ENCODE measurements around the gene NANP.
A peak's percentile ranks its signal among the peaks of the same experiment; 100 is the strongest.
"Not testable (repeated sequence)": the region's sequence is repeated elsewhere in the genome, so short reads cannot be mapped to it uniquely, and the experiment has no call there.

NANP gene

GRCh38 chr20:25587536-25587935 lies 36.3 kb downstream of the NANP start:
- Histone ChIP-seq H3K36me3 (ENCODE audit: insufficient read depth, low read length) (no peaks in the 10 kb centered on the region), H3F3A (ENCODE audit: low read depth) (0 out of 2 replicates have a peak, but pooled peaks cover 5% of the 10 kb centered on the region), H3K79me2 (ENCODE audit: insufficient read depth, low read length) (peaks cover 22% of the 10 kb centered on the region), H3K9ac (ENCODE audit: low read depth, low read length, poor library complexity, severe bottlenecking) (no peak overlapping the region), H3K9me3 (ENCODE audit: insufficient read depth, low read depth, low read length) (no peaks in the 10 kb centered on the region), H4K20me1 (ENCODE audit: insufficient read depth, low read length, poor library complexity, severe bottlenecking) (peaks cover 9% of the 10 kb centered on the region), H3K4me1 (ENCODE audit: insufficient read depth, low read length, poor library complexity, severe bottlenecking) (peaks cover 13% of the 10 kb centered on the region), H3K9me2 (replicated peaks; ENCODE audit: low read depth, low read length) (no peaks in the 10 kb centered on the region), H3K4me3 (ENCODE audit: low read length, poor library complexity, severe bottlenecking) (no peak overlapping the region), H2AFZ (ENCODE audit: low read length) (no peak overlapping the region), H3K4me2 (ENCODE audit: low read depth, low read length, poor library complexity, severe bottlenecking) (no peak overlapping the region), H3K27me3 (ENCODE audit: insufficient read depth, low read length, poor library complexity, severe bottlenecking) (no peaks in the 10 kb centered on the region)
- TF ChIP-seq CTCF (conservative IDR thresholded peaks at IDR 0.05; ENCODE audit: low read length) (no peak), EZH2phosphoT487 (IDR thresholded peaks at IDR 0.05; ENCODE audit: borderline replicate concordance) (no peak)

DNA sequence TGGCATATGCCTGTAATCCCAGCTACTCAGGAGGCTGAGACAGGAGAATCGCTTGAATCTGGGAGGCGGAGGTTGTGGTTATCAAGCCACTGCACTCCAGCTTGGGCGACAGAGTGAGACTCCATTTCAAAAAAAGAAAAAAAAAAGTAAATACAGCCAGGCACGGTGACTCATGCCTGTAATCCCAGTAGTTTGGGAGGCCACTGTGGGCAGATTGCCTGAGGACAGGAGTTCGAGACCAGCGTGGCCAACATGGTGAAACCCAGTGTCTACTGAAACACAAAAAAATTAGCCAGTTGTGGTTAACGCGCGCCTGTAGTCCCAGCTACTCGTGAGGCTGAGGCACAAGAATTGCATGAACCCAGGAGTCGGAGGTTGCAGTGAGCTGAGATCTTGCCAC lies 36.9 kb downstream of the NANP start:
- no peaks in the 10 kb centered on the region for H3K27me3 ChIP-seq (ENCODE audit: insufficient read depth, low read length, poor library complexity, severe bottlenecking)
- H3K36me3 ChIP-seq (ENCODE audit: insufficient read depth, low read length): no peaks in the 10 kb centered on the region
- H3K9me3 ChIP-seq (ENCODE audit: insufficient read depth, low read depth, low read length): no peaks in the 10 kb centered on the region
- no peak overlapping the region for H3K4me3 ChIP-seq (ENCODE audit: low read length, poor library complexity, severe bottlenecking)
- peaks cover 28% of the 10 kb centered on the region for H3K79me2 ChIP-seq (ENCODE audit: insufficient read depth, low read length)
- H2AFZ ChIP-seq (ENCODE audit: low read length): no peak overlapping the region
- H3K4me1 ChIP-seq (ENCODE audit: insufficient read depth, low read length, poor library complexity, severe bottlenecking): peaks cover 20% of the 10 kb centered on the region
- no peak overlapping the region for H3K9ac ChIP-seq (ENCODE audit: low read depth, low read length, poor library complexity, severe bottlenecking)
- H3F3A ChIP-seq (ENCODE audit: low read depth): 0 out of 2 replicates have a peak, but pooled peaks cover 5% of the 10 kb centered on the region
- H4K20me1 ChIP-seq (ENCODE audit: insufficient read depth, low read length, poor library complexity, severe bottlenecking): peaks cover 13% of the 10 kb centered on the region
- no peak overlapping the region for H3K4me2 ChIP-seq (ENCODE audit: low read depth, low read length, poor library complexity, severe bottlenecking)
- TF ChIP-seq EZH2phosphoT487 (IDR thresholded peaks at IDR 0.05; ENCODE audit: borderline replicate concordance) (no peak), CTCF (conservative IDR thresholded peaks at IDR 0.05; ENCODE audit: low read length) (no peak)
- H3K9me2 ChIP-seq (replicated peaks; ENCODE audit: low read depth, low read length): no peaks in the 10 kb centered on the region

DNA sequence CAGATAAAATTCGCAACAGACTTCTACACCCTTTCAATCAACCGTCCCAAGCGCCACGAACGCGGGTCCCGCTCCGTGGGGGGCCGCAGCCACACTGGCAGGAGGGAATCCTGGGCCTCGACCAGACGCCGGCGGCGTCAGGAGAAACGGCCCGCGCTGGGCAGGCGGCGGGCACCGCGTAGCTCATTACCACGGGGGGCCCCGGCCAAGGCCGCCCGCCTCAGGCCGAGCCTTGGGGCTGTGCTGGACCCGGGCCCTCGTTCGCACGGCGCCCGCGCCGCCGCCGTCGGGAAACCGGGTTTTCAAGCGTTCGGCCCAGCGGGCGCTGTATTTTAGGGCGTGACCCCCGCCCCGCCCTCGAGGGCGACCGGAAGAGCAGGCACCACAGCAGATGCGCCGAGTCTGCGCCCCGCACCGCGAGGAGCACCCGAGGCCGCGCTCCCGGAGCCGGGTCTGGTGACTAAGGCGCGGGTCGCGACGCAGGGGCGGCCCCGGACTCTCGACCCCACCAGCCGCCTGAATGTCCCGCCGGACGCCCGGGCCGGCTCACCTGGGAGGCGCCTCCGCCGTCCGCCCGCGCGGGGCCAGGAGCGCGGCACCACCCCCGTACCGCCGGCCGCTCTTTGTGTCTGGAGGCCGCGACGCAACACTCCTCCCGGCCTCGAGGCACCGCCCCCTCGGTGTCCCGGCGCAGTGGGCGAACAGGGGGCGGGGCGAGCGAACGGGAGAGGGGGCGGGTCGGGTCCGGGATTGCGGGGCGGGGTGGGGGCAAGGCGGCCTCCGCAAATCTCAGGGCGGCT lies 38.7 kb downstream of the NANP start, which contains the start of gene NINL:
Gene NINL, minus strand, starts transcription at position 627 of the 800 bp plus-strand sequence. CDS start 58,944 bp downstream, outside the sequence.
- Histone ChIP-seq H4K20me1 (ENCODE audit: insufficient read depth, low read length, poor library complexity, severe bottlenecking) (peaks cover 29% of the 10 kb centered on the region), H3K4me3 (ENCODE audit: low read length, poor library complexity, severe bottlenecking) (peak within 1 kb of the TSS; percentile 89), H3K9me2 (replicated peaks; ENCODE audit: low read depth, low read length) (no peaks in the 10 kb centered on the region), H3K36me3 (ENCODE audit: insufficient read depth, low read length) (no peaks in the 10 kb centered on the region), H3K79me2 (ENCODE audit: insufficient read depth, low read length) (peaks cover 46% of the 10 kb centered on the region), H3K4me1 (ENCODE audit: insufficient read depth, low read length, poor library complexity, severe bottlenecking) (peaks cover 35% of the 10 kb centered on the region), H3K9me3 (ENCODE audit: insufficient read depth, low read depth, low read length) (no peaks in the 10 kb centered on the region), H3K27me3 (ENCODE audit: insufficient read depth, low read length, poor library complexity, severe bottlenecking) (no peaks in the 10 kb centered on the region), H3K9ac (ENCODE audit: low read depth, low read length, poor library complexity, severe bottlenecking) (peak within 1 kb of the TSS; percentile 88), H3F3A (ENCODE audit: low read depth) (0 out of 2 replicates have a peak, but pooled peaks cover 5% of the 10 kb centered on the region), H3K4me2 (ENCODE audit: low read depth, low read length, poor library complexity, severe bottlenecking) (peak within 1 kb of the TSS; percentile 81), H2AFZ (ENCODE audit: low read length) (peak within 1 kb of the TSS; percentile 87)
- TF ChIP-seq EZH2phosphoT487 (IDR thresholded peaks at IDR 0.05; ENCODE audit: borderline replicate concordance) (no peak), CTCF (conservative IDR thresholded peaks at IDR 0.05; ENCODE audit: low read length) (no peak)

DNA sequence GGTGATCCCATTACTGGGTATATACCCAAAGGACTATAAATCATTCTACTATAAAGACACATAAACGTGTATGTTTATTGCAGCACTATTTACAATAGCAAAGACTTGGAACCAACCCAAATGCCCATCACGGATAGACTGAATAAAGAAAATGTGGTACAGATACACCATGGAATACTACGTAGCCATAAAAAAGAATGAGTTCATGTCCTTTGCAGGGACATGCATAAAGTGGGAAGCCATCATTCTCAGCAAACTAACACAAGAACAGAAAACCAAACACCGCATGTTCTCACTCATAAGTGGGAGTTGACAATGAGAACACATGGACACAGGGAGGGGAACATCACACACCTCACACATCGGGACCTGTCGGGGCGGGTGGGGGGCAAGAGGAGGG lies 40.2 kb downstream of the NANP start:
- not testable (repeated sequence) for H3F3A ChIP-seq (ENCODE audit: low read depth); H3K27me3 ChIP-seq (ENCODE audit: insufficient read depth, low read length, poor library complexity, severe bottlenecking); H3K9me2 ChIP-seq (replicated peaks; ENCODE audit: low read depth, low read length); H2AFZ ChIP-seq (ENCODE audit: low read length); H3K9me3 ChIP-seq (ENCODE audit: insufficient read depth, low read depth, low read length); H3K36me3 ChIP-seq (ENCODE audit: insufficient read depth, low read length)
- H3K4me3 ChIP-seq (ENCODE audit: low read length, poor library complexity, severe bottlenecking): peak overlapping the region; percentile 89
- peak overlapping the region; percentile 88 for H3K9ac ChIP-seq (ENCODE audit: low read depth, low read length, poor library complexity, severe bottlenecking)
- H4K20me1 ChIP-seq (ENCODE audit: insufficient read depth, low read length, poor library complexity, severe bottlenecking): peaks cover 37% of the 10 kb centered on the region
- H3K4me2 ChIP-seq (ENCODE audit: low read depth, low read length, poor library complexity, severe bottlenecking): peak overlapping the region; percentile 81
- H3K79me2 ChIP-seq (ENCODE audit: insufficient read depth, low read length): peaks cover 60% of the 10 kb centered on the region
- peaks cover 36% of the 10 kb centered on the region for H3K4me1 ChIP-seq (ENCODE audit: insufficient read depth, low read length, poor library complexity, severe bottlenecking)

Data from Loucy (cell line).